Measurements from ENCODE around the gene THNSL1.
A peak's percentile ranks its signal among the peaks of the same experiment; 100 is the strongest.
"Not testable (repeated sequence)": the region's sequence is repeated elsewhere in the genome, so short reads cannot be mapped to it uniquely, and the experiment has no call there.

Gene THNSL1

GRCh38 chr10:25016376-25017153 lies at the start of gene THNSL1:
TSS of gene THNSL1 (plus strand) at chr10:25016612. CDS start at chr10:25023224, 6,612 bp downstream.
- no peak for TF ChIP-seq CTCF (IDR thresholded peaks at IDR 0.05; ENCODE audit: borderline replicate concordance, insufficient read depth, low read depth, low read length)
- H3K4me3 ChIP-seq (ENCODE audit: low read depth, low read length), result peak within 1 kb of the TSS; percentile 40

- no peak overlapping the region for H3K4me3 ChIP-seq (ENCODE audit: low read depth, low read length)
- no peak for TF ChIP-seq CTCF (IDR thresholded peaks at IDR 0.05; ENCODE audit: borderline replicate concordance, insufficient read depth, low read depth, low read length)
Measured at GRCh38 chr10:24966962-24967481, 49.4 kb upstream of the THNSL1 start.

GRCh38 chr10:24968349-24968748 lies 48.1 kb upstream of the THNSL1 start:
- no peak for TF ChIP-seq CTCF (IDR thresholded peaks at IDR 0.05; ENCODE audit: borderline replicate concordance, insufficient read depth, low read depth, low read length)
- no peak overlapping the region for H3K4me3 ChIP-seq (ENCODE audit: low read depth, low read length)

GRCh38 chr10:24968951-24969350 lies 47.5 kb upstream of the THNSL1 start:
- H3K4me3 ChIP-seq (ENCODE audit: low read depth, low read length), result not testable (repeated sequence)

GRCh38 chr10:24969841-24970281 lies 46.6 kb upstream of the THNSL1 start:
- H3K4me3 ChIP-seq (ENCODE audit: low read depth, low read length), result no peak overlapping the region
- no peak for TF ChIP-seq CTCF (IDR thresholded peaks at IDR 0.05; ENCODE audit: borderline replicate concordance, insufficient read depth, low read depth, low read length)

- no peak for TF ChIP-seq CTCF (IDR thresholded peaks at IDR 0.05; ENCODE audit: borderline replicate concordance, insufficient read depth, low read depth, low read length)
- no peak overlapping the region for H3K4me3 ChIP-seq (ENCODE audit: low read depth, low read length)
Measured at GRCh38 chr10:24971374-24971773, 45.0 kb upstream of the THNSL1 start.

GRCh38 chr10:24973163-24973562 lies 43.2 kb upstream of the THNSL1 start:
- no peak for TF ChIP-seq CTCF (IDR thresholded peaks at IDR 0.05; ENCODE audit: borderline replicate concordance, insufficient read depth, low read depth, low read length)
- H3K4me3 ChIP-seq (ENCODE audit: low read depth, low read length), result no peak overlapping the region
